ENCODE data around the gene PYGM.

Gene PYGM

DNA sequence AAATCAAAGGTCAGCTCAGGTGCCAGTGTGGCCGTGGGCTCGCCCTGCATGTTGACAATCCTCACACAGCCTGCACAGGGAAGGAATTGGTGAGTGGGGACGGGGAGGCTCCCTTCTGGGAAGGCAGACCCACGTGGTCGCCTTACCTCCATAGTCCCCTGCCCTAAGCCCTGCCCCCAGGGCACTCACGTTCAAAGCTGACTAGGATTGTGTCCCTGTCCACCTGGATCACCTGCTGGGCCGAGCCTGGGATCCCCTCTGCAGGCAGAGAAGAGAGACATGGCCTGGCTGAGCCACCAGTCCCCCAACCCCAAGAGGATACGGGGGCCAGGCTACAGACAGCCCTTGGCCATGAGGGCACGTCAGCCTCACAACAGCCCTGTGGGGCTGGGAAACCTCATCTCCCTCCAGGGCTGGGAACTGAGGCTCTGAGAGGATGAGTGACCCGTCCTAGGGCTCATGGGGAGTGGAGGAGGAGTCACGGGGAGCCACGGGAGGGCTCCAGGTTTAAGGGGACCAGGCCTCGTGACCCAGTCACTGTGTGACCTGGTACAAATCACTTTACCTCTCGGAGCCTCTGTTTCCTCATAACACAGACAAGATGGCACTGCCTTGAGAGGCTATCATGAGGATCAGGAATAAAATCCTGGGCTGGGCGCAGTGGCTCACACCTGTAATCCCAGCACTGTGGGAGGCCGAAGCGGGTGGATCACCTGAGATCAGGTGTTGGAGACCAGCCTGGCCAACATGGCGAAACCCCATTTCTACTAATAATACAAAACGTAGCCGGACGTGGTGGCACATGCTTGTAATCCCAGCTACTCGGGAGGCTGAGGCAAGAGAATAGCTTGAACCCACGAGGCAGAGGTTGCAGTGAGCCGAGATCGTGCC lies 30.7 kb upstream of the PYGM start:
- no peak for DNase-seq

DNA sequence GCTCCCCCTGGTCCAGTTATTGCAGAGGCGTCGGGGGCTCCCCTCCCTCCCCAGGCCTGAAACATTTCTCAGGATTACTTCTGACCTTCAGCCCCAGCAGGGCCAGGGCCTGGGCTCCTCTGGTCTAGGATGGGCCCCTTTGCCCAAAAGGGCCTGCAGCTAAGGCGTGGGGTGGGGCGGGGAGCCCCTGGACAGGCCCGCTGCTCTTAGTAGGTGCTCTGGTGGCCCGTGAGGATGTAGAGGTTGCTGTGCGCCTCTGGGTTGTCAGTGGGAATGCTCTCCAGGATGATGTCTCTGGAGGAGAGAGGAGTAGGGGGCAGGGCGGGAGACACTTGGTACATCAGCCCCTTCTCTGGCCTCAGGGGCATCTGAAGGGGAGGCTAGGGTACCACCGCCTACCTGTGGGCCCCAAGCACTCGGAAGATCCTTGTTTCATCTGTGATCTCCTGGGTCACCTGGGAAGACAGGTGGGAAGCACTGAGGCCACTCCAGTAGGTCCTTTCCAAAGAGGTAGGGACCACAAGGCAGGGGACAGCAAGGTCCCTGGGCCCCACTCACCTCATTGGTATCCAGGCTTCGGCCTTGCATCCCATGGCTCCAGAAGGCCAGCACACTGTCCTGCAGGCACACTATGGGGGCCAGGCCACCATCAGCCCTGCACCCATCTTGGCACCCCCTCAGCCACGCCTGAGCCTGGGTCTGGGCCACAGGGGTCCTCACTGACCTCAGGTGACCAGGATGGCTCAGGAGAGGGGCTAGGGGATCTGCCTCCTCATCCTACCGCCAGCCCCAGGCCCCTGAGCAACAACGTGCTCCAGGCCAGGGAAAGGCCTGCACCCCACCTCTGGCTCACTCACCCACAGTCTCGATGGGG lies 29.8 kb upstream of the PYGM start:
- no peak for DNase-seq

DNA sequence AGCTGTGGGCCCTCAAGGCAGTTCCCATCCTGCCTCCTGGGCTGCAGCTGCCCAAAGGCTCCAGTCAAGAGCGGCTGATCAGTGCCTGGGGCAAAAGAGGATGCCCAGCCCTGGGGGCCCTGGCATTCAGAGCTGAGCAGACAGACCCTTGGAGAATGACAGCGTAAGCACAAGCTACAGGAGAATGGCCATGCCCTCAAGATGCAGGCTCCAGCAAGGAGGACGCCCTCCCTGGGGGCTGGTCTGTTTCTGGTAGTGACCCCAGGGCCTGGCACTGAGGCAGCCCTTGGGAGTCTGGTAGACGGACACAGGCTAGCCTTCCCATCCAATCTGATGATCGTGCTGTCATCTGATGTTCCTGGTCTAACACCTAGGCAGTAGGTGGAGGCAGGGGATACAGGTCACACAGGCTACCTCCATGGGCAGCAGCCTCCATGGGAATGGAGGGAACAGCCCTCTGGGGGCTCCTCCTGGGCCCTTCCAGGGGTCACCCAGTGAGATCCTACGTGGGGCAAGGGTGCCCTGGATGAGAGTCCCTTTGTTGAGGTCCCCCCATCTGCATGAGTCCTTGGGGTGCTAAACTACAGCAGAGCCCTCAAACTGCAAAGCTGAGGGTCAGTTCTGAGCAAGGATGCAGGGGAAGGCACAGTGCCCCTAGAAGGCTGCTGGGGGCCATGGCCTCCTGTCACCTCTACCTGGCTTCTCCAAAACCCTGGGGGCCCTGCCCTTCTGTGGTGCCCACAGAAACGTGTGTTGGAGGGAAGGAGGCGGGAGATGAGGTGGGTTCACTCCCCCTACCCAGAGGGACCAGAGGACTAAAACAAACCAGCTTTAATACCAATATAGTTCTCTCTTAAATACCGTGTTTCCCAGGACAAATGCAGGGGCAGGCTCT lies 28.8 kb upstream of the PYGM start:
- no peak for DNase-seq

GRCh38 chr11:64787526-64788320 lies 27.9 kb upstream of the PYGM start:
- DNase-seq = no peak

- DNase-seq = no peak
Measured at GRCh38 chr11:64786308-64786707, 26.5 kb upstream of the PYGM start.

- DNase-seq = no peak
Measured at GRCh38 chr11:64784813-64785581, 25.2 kb upstream of the PYGM start.

GRCh38 chr11:64778473-64779298 lies 18.9 kb upstream of the PYGM start, which contains the start of gene SF1:
TSS of gene SF1 (minus strand) at chr11:64778542. CDS start at chr11:64778392, 150 bp downstream.
- peak; percentile 98 for DNase-seq

- no peak for DNase-seq
Measured at GRCh38 chr11:64778223-64778472, 18.4 kb upstream of the PYGM start.

DNA sequence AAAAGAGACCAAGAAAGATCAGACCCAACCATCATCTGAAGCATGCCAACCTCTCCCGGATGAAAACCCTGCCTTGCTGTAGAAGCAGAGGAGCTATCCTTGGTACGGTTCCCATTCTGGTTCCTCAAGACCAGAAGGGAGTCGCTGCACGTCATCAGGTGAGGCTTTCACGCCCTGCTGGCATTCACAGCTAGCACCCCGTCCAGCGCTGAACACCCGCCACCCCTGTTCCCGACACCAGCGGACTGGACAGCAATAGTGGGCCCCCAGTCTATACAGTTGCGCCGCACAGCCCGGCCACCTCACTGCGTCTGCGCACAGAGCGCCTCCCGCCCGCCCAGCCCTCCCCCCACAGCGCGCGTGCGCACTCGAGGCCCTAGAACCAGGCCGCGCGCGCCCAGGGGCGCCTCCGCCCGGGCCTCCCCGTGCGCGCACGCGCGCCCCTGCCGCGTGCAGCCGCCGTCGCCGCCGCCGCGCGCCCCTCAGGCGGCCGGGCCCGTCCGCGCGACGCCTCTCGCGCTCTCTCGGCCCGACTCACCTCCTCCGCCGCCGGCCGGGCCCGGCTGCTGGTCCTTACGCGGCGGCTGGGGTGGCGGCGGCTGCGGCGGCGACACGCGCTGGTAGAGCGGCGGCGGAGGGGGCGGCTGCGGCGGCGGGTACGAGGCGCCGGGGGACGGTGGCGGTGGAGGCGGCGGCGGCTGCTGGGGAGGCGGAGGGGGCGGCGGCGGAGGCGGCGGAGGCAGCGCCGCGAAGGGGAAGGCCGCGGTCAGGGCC lies 17.9 kb upstream of the PYGM start:
- DNase-seq = peak; percentile 69

DNA sequence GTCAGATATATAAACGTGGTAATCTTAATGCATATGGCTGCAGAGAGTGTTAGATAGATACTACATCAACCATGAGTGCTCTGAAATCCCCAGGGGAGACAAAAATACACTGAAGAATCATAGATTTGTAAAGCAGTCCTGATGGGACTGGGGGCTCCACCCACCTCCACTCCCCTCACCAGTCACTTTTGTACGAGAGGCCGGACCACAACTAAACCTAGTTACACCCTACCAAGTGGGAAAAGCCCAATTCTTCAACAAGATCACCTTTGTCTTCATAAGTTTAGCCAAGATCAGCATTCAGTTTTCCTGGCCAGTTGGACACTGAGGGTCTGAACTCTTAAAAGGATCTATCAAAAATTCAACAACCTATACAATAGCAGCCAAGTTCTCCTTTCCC lies 17.1 kb upstream of the PYGM start:
- no peak for DNase-seq

- DNase-seq = no peak
Measured at GRCh38 chr11:64776425-64776824, 16.7 kb upstream of the PYGM start.

DNA sequence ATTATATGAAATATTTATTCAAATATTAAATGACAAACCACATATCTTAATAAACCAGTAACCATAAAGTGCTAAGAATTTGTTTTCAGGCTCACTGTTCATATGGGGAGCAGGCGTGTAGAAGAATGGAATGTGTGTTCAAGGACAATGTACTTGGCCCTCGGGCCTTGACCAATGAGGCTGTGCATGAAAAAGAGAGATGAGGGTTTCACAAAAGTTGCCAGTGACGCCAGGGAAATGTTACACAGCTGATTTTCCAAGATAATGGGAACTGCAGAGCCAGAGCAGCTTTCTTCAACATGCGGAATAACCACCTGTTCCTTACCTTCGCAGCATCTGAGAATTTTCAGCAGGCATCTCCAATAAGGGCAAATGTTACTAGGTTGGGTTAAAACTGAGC lies 14.4 kb upstream of the PYGM start:
- DNase-seq = no peak

GRCh38 chr11:64772303-64773018 lies 12.7 kb upstream of the PYGM start:
- no peak for DNase-seq

- DNase-seq = no peak
Measured at GRCh38 chr11:64771861-64772260, 12.1 kb upstream of the PYGM start.

DNA sequence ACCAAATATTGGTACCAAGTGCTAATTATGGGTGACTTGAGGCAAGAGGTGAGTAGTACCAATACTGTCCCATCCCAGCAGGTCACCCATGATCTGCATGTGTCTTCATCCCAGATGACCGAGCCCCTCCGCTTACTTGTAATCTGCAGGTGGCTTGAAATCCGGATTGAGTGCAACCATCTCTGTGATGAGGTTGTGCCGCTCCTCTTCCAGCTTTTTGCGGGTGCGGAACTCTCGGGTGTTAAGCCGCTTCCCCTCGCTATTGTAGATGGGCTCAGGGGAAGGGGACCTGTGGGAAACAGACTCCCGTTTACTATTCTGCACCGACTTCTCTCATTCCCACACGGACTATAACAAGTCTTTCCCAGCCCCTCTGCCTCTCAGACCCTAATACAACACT lies 10.3 kb upstream of the PYGM start:
- DNase-seq = no peak

DNA sequence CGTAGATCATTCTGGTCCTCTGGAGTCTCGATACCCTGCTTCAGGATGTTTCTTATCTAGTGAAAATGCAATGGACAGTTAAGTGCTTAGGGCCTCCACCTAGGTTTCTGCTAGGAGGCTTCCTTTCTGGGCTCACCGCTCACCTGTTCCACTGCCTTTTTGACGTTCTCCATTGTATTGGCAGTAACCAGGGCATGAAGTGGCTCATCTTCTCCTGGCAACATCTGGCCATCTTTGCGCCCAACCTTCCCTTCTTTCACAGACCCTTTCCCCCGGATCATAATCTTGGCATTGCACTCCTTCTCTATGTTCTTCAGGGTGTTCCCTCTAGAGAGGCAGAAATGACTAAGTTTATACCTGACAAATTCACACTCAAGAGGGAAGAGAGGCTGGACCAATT lies 9.5 kb upstream of the PYGM start:
- no peak for DNase-seq

DNA sequence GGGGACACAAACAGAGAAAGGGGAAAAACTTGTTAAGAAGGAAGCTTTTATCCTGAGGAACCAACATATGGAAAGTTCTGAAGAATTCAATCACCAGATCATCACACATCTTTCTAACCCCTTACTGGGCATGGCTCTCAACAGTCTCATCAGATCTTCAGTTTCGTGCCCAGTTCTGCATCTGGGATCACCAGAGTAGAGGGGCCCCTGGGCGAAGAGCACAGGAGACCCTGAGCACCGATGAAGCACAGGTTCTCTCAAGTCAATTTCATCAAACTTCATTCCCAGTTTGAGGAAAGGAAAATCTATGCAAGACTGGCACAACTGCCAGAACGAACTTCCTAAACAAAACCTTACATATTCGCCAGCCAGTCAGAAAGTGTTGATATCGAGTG lies 8.5 kb upstream of the PYGM start:
- no peak for DNase-seq

GRCh38 chr11:64767344-64768299 lies 7.8 kb upstream of the PYGM start:
- DNase-seq = peak; percentile 45

Data from NCI-H1048 (cell line).